Measurements from ENCODE around the gene SGMS2.

DNA sequence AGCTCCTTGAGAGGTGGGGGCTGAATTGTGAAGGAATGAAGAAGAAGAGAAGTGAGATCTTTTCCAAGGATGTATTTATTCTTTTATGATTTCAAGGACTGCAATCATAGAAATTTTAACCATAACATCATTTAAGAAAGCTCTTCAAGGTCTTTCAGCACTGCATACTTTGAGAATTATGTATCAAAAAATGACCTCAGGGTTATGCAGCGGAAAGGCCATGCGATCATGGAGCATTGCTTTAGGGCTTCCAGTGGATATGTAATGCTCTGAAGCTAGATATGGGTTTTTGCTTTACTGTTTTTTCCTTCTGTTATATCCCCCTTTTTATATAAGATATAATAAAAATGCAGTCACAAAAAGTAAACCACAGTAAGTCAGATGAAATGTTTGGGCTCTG is 38.7 kb downstream of the SGMS2 start:
- TF ChIP-seq ZNF274 (IDR thresholded peaks at IDR 0.05; ENCODE audit: borderline replicate concordance, low read depth, low read length) (no peak), ZNF830 (CRISPR knock-in tag; IDR thresholded peaks at IDR 0.05) (no peak), CTCF (IDR thresholded peaks at IDR 0.05 in 2 of 3, conservative IDR thresholded peaks at IDR 0.05 in 1 of 3; ENCODE audit: insufficient read depth in 2 of 3, low read depth in 1 of 3, low read length in 3 of 3) (no peak), ATF6 (CRISPR knock-in tag; IDR thresholded peaks at IDR 0.05) (no peak)
